ENCODE measurements around the gene PCLO. TPM values are rescaled to one million over a fixed set of nuclear protein-coding genes. Genes with fewer than 3 reads are reported as not detected.

Gene PCLO
- total RNA-seq, 2 donors from 2014 or later = 3.2 to 4.2 TPM

- no peak for TF ChIP-seq CTCF (conservative IDR thresholded peaks at IDR 0.05)
- H3K9me3 Mint-ChIP-seq = no peaks in the 10 kb centered on the region
- no peak overlapping the region for H3K4me3 Mint-ChIP-seq
- Histone ChIP-seq H3K4me3 (ENCODE audit: low read length) (peak overlapping the region; percentile 22), H3K27me3 (ENCODE audit: control insufficient read depth, insufficient read depth, low read length, poor library complexity, severe bottlenecking) (no peaks in the 10 kb centered on the region), H3K9ac (ENCODE audit: extremely low read depth, low read length, poor library complexity, severe bottlenecking) (no peak overlapping the region), H3K9me3 (ENCODE audit: control insufficient read depth, low read length) (no peaks in the 10 kb centered on the region), H3K4me1 (ENCODE audit: control insufficient read depth, insufficient read depth, low read length) (no peaks in the 10 kb centered on the region), H3K36me3 (ENCODE audit: control insufficient read depth, insufficient read depth, low read length) (no peaks in the 10 kb centered on the region), H3K27ac (ENCODE audit: low read depth, low read length) (no peak overlapping the region)
- H3K27me3 Mint-ChIP-seq (ENCODE audit: insufficient read depth) = no peaks in the 10 kb centered on the region
- no peak for DNase-seq
- H3K36me3 Mint-ChIP-seq (ENCODE audit: low read depth) = no peaks in the 10 kb centered on the region
- peak overlapping the region; percentile 2 for H3K27ac Mint-ChIP-seq
- H3K4me1 Mint-ChIP-seq = peaks cover 10% of the 10 kb centered on the region
These were observed 402.6 kb downstream of the PCLO start for GRCh38 chr7:82760074-82760473.

- no peak for TF ChIP-seq CTCF (conservative IDR thresholded peaks at IDR 0.05)
- Histone ChIP-seq H3K9ac (ENCODE audit: extremely low read depth, low read length, poor library complexity, severe bottlenecking) (no peak overlapping the region), H3K36me3 (ENCODE audit: control insufficient read depth, insufficient read depth, low read length) (no peaks in the 10 kb centered on the region), H3K27ac (ENCODE audit: low read depth, low read length) (no peak overlapping the region), H3K9me3 (ENCODE audit: control insufficient read depth, low read length) (no peaks in the 10 kb centered on the region), H3K4me1 (ENCODE audit: control insufficient read depth, insufficient read depth, low read length) (no peaks in the 10 kb centered on the region), H3K4me3 (ENCODE audit: low read length) (no peak overlapping the region), H3K27me3 (ENCODE audit: control insufficient read depth, insufficient read depth, low read length, poor library complexity, severe bottlenecking) (no peaks in the 10 kb centered on the region)
- H3K4me1 Mint-ChIP-seq = peaks cover 10% of the 10 kb centered on the region
- no peaks in the 10 kb centered on the region for H3K36me3 Mint-ChIP-seq (ENCODE audit: low read depth)
- H3K27me3 Mint-ChIP-seq (ENCODE audit: insufficient read depth) = no peaks in the 10 kb centered on the region
- no peak overlapping the region for H3K27ac Mint-ChIP-seq
- H3K4me3 Mint-ChIP-seq = no peak overlapping the region
- no peaks in the 10 kb centered on the region for H3K9me3 Mint-ChIP-seq
- 92 to 94% methylated on average over 1 to 4 of the region's 5 CpGs for WGBS, 2 experiments (ENCODE audit: insufficient coverage in 1 of 2, insufficient read length in 1 of 2)
- DNase-seq = no peak
These were observed 406.8 kb downstream of the PCLO start for GRCh38 chr7:82755705-82756551.

GRCh38 chr7:82750007-82750406 lies 412.7 kb downstream of the PCLO start:
- no peak for DNase-seq
- Histone ChIP-seq H3K4me3 (ENCODE audit: low read length) (no peak overlapping the region), H3K9me3 (ENCODE audit: control insufficient read depth, low read length) (no peaks in the 10 kb centered on the region), H3K27ac (ENCODE audit: low read depth, low read length) (no peak overlapping the region), H3K4me1 (ENCODE audit: control insufficient read depth, insufficient read depth, low read length) (peaks cover 4% of the 10 kb centered on the region), H3K27me3 (ENCODE audit: control insufficient read depth, insufficient read depth, low read length, poor library complexity, severe bottlenecking) (no peaks in the 10 kb centered on the region), H3K9ac (ENCODE audit: extremely low read depth, low read length, poor library complexity, severe bottlenecking) (no peak overlapping the region), H3K36me3 (ENCODE audit: control insufficient read depth, insufficient read depth, low read length) (no peaks in the 10 kb centered on the region)
- no peaks in the 10 kb centered on the region for H3K27me3 Mint-ChIP-seq (ENCODE audit: insufficient read depth)
- no peak for TF ChIP-seq CTCF (conservative IDR thresholded peaks at IDR 0.05)
- no peak overlapping the region for H3K4me3 Mint-ChIP-seq
- peaks cover 9% of the 10 kb centered on the region for H3K4me1 Mint-ChIP-seq
- H3K27ac Mint-ChIP-seq = no peak overlapping the region
- no peaks in the 10 kb centered on the region for H3K36me3 Mint-ChIP-seq (ENCODE audit: low read depth)
- 100% methylated on average over 2 of the region's 2 CpGs; no CpG with 5 or more reads in 1 of the 2 experiments for WGBS, 2 experiments (ENCODE audit: insufficient coverage in 1 of 2, insufficient read length in 1 of 2)
- H3K9me3 Mint-ChIP-seq = no peaks in the 10 kb centered on the region
